B cell (primary cell): ENCODE measurements around the gene NECAB2.

Experiments
- CTCF ChIP-seq: fragments of 200-600 bp; IDR thresholded peaks from one replicate; pipeline ENCODE4 v1.8.0; 2022; ENCODE audit warnings: antibody characterized with exemption, mild to moderate bottlenecking
- EZH2 ChIP-seq: IDR thresholded peaks from 2 replicates; pipeline ENCODE4 v1.6.1; 2012; ENCODE audit warnings: borderline replicate concordance, low read depth, mild to moderate bottlenecking, moderate library complexity, low read length; ENCODE audit not compliant: insufficient read depth, poor library complexity, severe bottlenecking

DNA sequence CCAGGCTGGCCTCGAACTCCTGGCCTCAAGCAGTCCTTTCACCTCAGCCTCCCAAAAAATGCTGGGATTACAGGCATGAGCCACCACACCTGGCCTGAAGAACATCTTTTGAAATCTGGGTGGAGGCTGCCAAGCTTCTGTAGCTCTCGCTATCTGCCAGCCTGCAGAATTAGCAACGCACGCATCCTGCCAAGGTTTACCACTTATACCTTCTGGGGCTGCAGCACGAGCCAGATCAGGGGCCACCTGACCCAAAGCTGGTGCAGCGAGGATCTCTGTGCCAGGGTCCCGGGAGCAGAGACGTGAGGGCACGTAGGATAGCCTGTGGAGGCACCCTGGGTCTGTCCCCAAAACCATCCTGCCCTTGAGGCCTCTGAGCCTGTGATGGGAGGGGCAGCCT lies 52.3 kb downstream of the NECAB2 start:
- TF ChIP-seq CTCF (no peak), EZH2 (no peak)
